GM12801 (cell line): ENCODE data around the gene FRMD4A.

ENCODE experiments used
- CTCF ChIP-seq: IDR thresholded peaks from one replicate; pipeline ENCODE4 v1.5.1; 2011; ENCODE audit warnings: control low read depth; ENCODE audit not compliant: insufficient read length; ENCODE audit errors: extremely low read depth

The FRMD4A gene

GRCh38 chr10:13868528-13869294, 462.0 kb downstream of the FRMD4A start:
- TF ChIP-seq CTCF: no peak

- TF ChIP-seq CTCF: no peak
These were observed 462.9 kb downstream of the FRMD4A start for GRCh38 chr10:13867822-13868221.

- TF ChIP-seq CTCF: no peak
These were observed 464.8 kb downstream of the FRMD4A start for GRCh38 chr10:13865758-13866491.

DNA sequence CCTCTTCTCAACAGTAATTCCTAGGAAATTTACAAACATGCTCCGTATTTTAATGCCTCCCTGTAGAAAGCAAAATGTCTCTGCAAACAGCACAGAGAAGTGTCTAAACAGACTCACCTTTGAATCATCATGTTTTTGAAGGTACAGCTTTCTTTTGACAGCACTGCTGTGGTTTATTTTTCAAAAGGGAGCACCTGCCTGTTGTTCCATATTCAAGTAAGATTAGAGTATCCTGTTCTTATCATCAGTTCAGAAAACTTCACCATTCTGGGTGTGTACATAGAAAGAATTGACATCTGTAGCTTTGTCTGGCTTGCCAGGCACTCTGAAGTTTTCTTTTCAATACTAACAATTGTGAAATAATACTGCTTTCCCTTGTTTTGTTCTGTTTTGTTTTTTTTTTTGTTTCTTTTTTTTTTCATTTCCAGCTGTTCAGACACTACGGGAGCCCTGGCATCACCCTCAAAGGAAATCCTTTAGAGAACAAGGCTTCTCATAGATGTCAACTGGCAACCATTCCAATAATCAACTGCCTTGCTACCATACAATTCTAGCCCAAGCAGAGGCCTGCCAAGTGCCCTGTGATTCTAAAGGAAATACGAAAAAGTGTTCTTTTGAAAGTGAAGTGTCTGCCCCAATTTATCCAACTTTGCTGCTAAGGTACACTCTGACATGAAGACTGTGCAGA, 468.0 kb downstream of the FRMD4A start:
- no peak for TF ChIP-seq CTCF

GRCh38 chr10:13860886-13861285, 469.8 kb downstream of the FRMD4A start:
- TF ChIP-seq CTCF: no peak

GRCh38 chr10:13859979-13860654, 470.6 kb downstream of the FRMD4A start:
- no peak for TF ChIP-seq CTCF

- TF ChIP-seq CTCF: no peak
These were observed 472.0 kb downstream of the FRMD4A start for GRCh38 chr10:13858709-13859108.
